GM19395 (cell line): ENCODE results near the gene C19orf85.
"Not testable (repeated sequence)": the region's sequence is repeated elsewhere in the genome, so short reads cannot be mapped to it uniquely, and the experiment has no call there.

Experiments used
- ATAC-seq: cut with Tn5 transposase; IDR thresholded peaks from one replicate; pipeline ENCODE4 v1.9.1; 2021; ENCODE audit warnings: mild to moderate bottlenecking, moderate library complexity; ENCODE audit not compliant: unreplicated experiment

Gene C19orf85

DNA sequence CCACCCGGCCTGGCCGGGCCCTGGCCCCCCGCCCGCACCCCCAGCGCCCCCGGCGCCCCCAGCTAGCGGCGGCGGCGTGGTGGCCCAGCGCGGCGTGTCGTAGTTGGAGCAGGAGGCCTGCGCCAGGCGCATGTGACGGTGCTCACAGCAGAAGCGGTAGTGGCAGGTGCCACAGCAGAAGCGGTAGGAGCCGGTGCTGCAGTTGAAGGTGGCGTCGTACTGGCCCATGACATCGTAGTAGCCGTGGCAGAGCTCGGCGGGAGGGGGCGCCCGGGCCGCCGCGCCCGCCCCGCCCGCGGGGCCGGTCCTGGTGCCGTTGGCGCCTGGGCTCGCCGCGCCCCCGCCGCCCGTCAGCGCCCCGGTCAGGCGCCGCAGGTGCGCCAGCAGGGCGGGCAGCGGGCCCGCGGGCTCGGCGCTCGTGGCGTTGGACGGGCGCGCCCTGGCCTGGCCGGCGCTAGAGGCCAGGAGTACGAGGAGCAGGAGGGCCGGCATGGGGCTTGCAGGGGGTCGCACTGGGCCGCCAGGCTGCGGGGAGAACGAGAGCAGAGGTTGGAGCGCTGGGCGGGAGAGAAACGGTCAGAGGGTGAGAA, 22.1 kb downstream of the C19orf85 start:
- no peak for ATAC-seq

DNA sequence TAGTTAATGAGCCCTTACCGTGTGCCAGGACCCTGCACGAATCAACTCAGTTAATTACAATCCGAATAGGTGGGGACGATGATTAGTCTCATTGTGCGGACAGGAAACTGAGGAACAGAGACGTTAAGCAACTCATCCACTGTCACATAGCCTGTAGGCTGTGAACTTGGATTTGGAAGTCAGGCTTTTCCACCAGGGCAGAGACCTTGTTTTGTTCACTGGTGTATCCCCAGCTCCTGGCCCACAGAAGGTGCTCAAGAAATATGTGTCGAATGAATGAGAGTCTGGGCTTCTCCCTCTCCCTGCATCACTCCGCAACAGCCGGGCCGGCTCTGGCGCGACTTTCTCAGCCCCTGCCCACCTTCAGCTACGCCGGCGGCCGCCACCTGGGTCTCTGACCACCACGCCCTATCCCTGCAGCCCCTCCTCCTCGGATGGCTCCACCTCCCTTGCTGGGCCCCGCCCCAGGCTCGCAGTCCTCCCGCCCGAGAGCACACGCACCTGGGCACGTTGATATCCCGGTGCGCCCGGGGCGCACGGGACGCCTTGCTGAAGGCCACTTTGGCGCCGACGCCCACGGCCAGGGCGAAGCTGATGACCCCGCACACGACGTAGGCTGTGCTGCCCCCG, 22.7 kb downstream of the C19orf85 start:
- ATAC-seq, result no peak

DNA sequence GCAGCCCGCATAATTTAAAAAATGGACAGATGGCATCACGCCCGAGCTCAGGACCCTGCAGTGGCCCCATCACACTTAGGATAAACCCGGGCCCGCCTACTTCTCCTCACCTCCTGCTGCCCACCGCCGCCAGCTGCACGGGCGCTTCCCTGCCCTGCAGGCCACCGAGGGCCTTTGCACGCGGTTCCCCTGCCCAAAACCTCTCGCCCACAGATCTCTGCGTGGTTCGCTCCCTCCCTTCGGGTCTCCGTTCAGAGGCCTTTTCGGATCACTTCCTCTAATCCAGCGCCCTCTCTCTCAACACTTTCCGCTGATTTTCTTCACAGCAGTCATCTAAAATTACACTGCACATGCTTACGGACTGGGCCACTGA, 23.2 kb downstream of the C19orf85 start:
- no peak for ATAC-seq

DNA sequence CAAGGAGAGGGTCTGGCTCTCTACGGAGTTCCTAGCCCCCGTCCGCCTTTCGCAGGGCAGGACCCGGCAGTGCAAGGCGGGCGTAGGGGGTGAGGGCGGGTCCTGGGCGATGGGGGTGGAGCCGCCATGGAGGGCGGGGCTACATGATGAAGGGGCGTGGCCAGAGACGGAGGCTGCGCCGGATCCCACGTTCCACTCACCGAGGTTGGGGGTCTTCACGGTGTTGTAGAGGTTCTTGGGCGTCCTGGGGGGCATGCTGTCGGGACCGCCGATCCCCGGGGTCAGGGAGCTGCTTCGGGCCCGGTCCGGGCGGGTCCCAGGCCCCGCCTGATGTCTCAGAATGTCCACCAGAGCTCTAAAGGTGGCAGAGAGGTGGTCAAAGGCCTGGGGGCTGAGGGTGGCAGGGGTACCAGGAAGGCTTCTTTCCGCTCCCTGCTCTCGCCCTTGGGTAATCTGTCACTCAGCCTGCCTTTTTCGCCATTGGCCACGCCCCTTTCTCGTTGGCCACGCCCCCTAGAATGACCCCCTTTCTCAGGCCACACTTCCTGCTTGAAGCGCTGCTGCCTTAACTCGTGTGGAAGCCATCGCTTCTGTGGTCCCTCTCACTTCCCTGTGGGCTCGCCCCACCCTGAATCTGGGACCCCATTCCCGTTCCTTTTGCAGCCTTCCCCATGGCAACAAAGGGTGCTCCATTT, 24.0 kb downstream of the C19orf85 start:
- ATAC-seq, result no peak

DNA sequence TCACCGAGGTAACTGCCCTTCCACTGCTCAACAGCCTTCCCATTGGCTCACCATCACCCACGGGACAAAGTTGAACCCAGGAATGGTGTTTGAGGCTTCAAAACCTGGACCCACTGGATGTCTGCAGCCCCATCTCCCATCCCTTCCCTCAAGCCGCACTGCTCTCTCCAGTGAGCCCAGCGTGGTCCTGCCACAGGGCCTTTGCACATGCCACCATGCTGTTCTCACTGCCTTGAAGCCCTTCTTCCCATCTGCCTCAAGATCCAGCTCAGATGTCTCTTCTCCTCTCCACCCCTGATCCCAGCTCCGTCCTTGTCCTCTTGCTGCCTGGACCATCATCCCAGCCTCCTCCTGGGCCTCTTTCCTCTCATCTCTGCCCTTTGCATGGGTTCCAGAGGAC, 25.5 kb downstream of the C19orf85 start:
- ATAC-seq, result no peak

DNA sequence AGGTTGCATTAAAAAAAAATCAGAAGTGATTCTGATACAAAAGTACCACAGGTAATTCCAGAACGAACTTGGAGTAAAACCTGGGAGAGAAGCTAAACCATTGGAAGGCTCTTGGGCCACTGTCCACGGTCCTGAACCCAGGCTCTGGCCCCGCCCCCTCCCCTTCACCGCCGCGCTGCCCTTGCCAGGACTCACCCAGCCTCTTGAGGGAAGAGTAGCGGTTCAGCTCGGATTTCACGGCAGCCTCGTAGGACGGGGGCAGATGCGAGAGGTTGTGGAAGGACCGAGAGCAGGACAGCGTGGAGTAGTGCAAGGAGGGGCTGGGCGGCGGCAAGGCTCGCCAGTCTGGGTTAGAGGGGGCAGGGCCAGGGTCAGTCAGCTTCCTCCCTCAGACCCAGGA, 27.1 kb downstream of the C19orf85 start:
- no peak for ATAC-seq

DNA sequence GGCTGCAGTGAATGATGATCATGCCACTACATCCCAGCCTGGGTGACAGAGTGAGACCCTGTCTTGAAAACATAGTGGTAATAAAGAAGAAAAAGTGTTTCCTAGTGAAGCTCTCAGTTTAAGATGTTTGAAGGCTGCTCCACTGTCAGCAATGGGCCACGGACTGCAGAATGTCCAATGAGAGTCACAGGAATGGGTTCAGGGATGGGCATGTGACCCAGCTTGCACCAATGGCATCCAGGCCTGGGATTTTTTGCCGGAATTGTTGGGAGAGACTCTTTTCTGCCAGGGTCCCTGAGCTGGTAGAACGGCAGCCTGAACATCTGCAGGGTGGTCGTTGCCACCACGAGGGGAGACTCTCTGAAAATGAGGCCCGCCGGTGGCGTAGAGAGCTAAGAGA, 27.7 kb downstream of the C19orf85 start:
- no peak for ATAC-seq

DNA sequence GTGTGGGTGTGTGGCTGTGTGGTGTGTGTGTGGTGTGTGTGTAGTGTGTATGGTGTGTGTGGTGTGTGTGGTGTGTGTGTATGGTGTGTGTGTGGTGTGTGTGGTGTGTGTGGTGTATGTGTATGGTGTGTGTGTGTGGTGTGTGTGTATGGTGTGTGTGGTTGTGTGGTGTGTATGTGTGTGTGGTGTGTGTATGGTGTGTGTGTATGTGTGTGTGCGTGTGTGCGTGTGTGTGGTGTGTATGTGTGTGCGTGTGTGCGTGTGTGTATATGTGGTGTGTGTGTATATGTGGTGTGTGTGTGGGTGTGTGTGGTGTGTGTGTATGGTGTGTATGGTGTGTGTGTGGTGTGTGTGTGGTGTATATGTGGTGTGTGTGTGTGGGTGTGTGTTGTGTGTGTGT, 29.5 kb downstream of the C19orf85 start:
- ATAC-seq, result no peak

DNA sequence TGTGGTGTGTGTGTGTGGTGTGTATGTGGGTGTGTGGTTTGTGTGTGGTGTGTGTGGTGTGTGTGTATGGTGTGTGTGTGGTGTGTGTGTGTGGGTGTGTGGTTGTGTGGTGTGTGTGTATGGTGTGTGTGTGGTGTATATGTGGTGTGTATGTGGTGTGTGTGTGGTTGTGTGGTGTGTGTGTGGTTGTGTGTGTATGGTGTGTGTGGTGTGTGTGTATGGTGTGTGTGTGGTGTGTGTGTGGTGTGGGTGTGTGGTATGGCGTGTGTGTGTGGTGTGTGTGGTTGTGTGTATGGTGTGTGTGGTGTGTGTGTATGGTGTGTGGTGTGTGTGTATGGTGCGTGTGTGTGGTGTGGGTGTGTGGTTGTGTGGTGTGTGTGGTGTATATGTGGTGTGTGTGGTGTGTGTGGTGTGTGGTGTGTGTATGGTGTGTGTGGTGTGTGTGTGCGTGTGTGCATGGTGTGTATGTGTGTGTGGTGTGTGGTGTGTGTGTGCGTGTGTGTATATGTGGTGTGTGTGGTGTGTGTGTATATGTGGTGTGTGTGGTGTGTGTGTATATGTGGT, 30.1 kb downstream of the C19orf85 start:
- ATAC-seq, result no peak

DNA sequence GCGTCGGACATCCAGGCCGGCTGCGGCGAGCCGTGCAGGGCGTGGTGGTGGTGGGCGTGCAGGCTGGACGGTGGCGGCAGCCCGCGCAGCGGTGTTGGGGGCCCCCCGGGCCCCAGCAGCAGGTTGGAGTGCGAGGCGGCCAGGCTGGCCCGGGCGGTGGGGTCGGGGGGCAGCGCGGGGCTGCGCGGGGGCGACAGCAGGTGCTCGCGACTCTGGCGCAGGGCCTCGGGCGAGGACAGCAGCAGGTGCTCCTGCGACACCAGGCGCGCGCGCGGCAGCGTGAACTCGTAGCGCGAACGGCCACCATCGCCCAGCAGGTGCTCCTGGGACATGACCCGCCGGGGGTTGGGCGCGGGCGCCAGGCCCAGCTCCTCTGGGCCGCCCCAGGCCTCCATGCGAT, 31.3 kb downstream of the C19orf85 start:
- ATAC-seq, result no peak

DNA sequence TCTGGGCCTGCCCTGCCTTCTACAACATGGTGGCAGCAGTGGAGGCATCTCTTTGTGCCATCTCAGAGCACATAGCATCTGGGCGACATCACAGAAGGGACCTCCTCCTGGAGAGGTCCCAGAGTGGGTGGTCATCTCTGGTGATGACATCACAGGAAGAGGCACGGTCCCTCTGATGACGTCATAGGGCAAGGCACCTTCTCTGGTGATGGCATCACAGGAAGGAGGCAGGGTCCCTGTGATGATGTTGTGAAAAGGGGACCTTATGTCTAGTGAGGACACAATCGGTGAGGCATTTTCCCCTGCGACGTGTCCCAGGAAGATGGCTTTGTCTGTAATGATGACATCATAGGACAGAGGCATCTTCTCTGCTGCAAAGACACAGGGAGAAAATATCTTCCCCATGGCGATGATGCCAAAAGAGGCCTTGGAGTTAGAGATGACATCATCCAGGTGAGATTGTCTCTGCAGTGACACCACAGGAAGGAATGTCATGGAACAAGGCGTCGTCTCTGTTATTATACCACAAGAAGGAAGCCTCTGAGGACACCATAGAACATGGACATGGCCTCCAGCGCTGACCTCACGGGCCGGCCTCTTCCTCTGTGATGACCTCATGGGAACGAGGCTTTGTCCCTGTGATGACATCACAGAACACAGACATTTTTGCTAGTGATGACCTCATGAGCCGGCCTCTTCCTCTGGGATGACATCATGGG, 32.2 kb downstream of the C19orf85 start:
- no peak for ATAC-seq

DNA sequence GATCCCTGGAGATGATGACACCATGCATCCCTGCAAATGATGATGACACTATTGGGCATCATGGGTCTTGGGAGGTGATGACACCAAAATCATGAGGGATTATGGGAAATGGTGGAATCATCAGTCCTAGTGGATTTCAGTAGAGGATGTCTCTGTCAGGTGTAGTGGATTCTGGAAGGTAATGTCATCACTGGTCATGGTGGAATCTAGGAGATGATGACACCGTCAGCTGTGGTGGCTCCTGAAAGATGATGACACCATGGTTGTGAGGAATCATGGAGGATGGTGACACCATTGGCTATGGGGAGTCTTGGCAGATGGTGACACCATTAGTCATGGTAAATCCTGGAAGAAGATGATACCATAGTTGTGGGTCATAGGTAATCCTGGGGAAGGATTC, 33.4 kb downstream of the C19orf85 start:
- ATAC-seq, result no peak

DNA sequence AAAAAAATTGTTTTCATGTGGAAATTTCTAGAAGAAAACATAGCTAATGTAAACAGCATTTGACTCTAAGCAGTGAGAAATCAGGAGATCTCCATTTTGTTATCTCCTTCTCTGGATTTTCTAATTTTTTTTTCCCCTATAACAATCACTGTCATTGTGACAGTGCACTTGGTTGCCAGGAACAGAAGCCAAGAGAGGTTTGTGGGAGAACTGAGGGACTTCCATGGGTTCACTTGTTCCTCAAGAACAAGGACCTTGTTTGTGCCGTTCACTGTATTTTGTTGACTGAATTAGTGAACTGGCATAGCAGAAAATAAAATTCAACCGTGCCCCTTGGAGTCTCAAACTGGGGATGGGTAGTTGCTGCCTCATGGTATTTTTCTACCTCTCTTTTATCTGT, 38.5 kb downstream of the C19orf85 start:
- no peak for ATAC-seq

DNA sequence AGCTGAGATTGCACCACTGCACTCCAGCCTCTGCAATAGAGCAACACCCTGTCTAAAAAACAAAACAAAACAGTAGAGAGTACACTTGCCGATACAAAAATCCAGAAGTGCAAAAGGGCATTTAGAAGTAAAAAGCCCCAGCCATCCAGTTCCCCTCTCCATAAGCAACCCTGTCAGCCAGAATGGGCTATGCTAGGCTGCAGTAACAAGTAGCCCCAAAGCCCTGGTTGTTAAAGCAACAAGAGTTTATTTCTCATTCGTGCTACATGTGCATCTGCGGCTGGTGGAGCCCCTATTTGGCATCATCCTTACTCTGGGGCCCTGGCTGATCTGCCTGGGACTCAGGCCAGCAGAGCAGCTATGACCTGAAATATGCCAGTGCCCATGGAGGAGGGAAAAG, 40.0 kb downstream of the C19orf85 start:
- ATAC-seq, result no peak

DNA sequence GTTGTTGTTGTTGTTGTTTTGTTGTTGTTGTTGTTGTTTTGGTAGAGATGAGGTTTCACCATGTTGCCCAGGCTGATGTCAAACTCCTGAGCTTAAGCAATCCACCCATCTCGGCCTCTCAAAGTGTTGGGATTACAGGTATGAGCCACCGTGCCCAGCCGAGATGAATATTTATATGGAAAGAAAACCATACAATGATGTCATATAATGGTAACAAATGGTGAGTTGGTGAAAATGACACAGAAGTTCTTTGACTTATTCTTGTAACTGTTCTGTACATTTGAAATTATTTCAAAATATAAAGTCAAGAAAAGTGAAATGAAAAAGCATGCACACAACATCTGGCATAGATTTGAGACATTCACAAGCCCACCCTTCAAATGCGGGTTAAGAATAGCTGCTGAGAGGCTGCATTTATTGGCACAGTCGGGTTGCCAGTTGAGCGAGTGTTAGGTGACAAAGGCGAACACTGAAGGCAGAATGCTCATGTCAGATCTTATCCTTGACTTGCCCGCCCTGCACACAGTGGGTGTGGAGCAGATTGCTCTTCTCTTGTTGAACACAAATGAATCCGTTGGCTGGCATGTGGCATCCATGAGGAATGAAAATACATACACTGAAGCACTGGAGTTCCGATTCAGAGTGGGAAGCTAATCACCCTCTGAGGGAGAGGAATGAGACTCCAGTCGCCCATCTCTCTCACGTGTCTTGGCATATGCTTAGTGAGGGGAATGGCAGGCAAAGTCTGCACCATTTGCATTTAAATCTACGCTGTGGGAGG, 41.1 kb downstream of the C19orf85 start:
- no peak for ATAC-seq

DNA sequence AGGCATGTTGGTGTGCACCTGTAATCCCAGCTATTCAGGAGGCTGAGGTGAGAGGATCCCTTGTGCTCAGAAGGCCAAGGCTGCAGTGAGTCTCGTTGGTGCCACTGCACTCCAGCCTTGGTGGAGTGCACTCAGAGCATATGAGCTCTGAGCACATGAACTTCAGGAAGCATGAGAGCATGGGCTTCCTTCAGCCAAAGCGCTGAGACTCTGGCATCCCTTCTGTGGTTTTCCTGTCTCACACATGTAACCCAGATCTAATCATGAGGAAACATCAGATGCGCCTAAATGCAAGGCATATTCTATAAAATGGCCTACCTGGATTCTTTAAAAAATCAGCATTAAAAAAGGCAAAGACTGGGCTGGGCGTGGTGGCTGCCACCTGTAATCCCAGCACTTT, 43.3 kb downstream of the C19orf85 start:
- ATAC-seq, result not testable (repeated sequence)

DNA sequence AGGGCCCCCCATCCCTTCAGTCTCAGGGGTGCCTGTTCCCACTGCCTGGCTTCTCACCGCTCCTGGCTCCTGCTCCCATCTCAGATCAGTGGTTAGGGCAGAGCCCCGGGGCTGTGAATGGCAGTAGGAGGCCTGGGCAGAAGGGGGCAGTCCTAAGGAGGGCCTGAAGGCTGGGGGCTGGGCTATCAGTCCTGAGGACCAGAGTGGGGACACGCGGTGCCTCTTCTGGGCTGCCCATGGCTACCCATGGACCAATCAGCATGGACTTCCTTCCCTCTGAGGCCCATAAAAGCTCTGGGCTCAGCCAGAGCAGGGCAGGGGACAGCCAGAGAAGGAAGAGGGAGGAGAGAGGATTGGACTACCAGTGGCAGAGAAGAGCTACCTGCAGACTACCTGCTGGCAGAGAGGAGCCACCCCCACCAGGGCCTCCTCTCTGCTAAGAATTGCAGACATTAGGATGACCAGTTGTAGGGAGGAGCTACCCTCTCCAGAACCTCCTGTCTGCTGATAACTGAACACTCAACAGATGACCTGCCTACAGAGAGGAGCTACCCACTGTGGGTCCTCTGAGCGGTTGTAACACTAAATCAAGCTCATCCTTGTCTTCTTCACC, 44.8 kb downstream of the C19orf85 start:
- no peak for ATAC-seq

DNA sequence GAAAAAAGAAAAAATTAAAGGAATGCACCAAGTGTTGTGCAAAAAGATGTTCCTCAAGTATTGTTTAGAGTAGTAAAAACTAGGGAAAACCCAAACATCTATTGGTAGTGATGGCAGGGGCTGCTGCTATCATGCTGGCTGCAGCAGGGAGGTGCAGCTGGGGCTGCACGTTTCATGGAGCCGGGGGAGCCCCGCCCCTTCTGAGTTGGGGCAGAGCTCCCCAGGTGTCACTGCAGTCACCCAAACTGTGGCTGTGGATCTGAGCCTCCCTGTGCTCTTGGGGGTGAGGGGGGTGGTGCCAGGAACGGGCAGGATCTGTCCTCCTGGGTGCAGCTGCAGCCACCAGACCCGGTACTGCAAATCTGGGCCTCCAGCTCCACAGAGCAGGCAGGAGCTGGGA, 45.4 kb downstream of the C19orf85 start:
- ATAC-seq, result no peak

DNA sequence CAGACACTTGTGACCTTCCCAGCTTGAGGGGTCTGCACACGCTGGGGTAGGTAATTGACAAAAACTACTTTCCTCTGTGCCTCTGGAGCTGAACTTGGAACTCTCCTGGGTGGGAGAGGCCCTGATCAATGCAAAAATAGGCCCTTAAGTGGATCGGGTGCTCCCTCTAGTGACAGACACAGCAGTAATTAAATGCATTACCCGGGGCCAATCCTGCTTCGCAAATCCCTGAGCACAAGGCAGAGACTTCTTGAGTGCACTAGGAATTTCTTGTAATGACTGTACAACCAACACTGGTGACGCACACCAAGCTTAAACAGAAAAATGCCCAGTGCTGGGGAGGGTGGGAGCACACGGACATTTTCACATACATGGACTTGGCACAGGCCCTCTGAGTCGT, 46.4 kb downstream of the C19orf85 start:
- ATAC-seq, result no peak
